Astrocyte (in vitro differentiated cells and primary cell): ENCODE data around the gene CEP128.

Experiments used
- CTCF ChIP-seq: IDR thresholded peaks from 2 replicates; pipeline ENCODE4 v1.5.1; 2011; ENCODE audit warnings: low read depth, mild to moderate bottlenecking, inconsistent platforms, low read length, moderate library complexity; ENCODE audit not compliant: insufficient read depth
- EZH2 ChIP-seq: IDR thresholded peaks from 2 replicates; pipeline ENCODE4 v1.6.1; 2012; ENCODE audit warnings: mild to moderate bottlenecking, low read length, inconsistent platforms; ENCODE audit not compliant: insufficient read depth

DNA sequence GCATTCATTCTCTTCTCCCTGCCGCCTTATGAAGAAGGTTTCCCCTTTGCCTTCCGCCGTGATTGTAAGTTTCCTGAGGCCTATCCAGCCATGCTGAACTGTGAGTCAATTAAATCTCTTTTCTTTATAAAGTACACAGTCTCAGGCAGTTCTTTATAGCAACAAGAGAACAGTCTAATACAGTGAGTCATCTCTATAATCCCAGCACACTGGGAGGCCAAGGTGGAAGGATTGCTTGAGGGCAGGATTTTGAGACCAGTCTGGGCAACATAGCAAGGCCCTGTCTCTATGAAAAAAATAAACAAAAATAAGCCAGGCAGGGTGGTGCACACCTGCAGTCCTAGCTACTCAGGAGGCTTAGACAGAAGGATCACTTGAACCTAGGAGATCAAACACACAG, 259.9 kb downstream of the CEP128 start:
- TF ChIP-seq CTCF (no peak), EZH2 (no peak)
